ENCODE measurements around the gene FCER1A.

DNA sequence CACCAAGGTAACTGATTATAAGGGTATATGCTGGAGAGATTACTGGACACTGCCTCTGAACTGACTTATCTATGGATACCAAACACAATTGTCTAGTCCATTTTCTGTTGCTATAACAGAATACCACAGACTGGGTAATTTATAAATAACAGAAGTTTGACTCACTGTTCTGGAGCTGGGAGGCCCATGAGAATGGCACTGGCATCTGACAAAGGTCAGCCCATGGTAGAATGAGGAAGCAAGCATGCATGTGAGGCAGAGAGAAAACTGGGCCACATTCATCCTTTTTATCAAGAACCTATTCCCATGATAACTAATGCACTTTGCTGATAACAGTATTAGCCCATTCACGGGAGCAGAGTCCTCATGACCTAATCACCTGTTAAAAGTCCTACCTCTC is 37.4 kb downstream of the FCER1A start:
- TF ChIP-seq SIN3A (IDR thresholded peaks at IDR 0.05; ENCODE audit: borderline replicate concordance, insufficient read depth, low read length) (no peak), REST (IDR thresholded peaks at IDR 0.05; ENCODE audit: insufficient read depth in 1 of 2, low read depth in 2 of 2, low read length in 2 of 2) (no peak)

Data from PFSK-1 (cell line).